Motor neuron (in vitro differentiated cells): ENCODE measurements around the gene ATG4C. TPM values are rescaled to one million over a fixed set of nuclear protein-coding genes. Genes with fewer than 3 reads are reported as not detected.
"Not testable (repeated sequence)": the region's sequence is repeated elsewhere in the genome, so short reads cannot be mapped to it uniquely, and the experiment has no call there.

Source experiments
- ATAC-seq, 8 experiments: fragments of 200-7000 bp; cut with Tn5 transposase; replicated peaks in 6 of 8; 2 replicates each; pipeline ENCODE4 v1.8.0; 2021; ENCODE audit warnings: mild to moderate bottlenecking in 8 of 8, moderate library complexity in 8 of 8
- H3K27ac ChIP-seq, 2 donors: fragments of 250-450 bp; sonication (Bioruptor Pico); 2 replicates each; pipeline ENCODE4 v1.9.0; 2021; ENCODE audit warnings: antibody characterized with exemption in 2 of 2, mild to moderate bottlenecking in 2 of 2, moderate library complexity in 1 of 2
- H3K4me1 ChIP-seq, 2 donors: fragments of 250-450 bp; sonication (Bioruptor Pico); replicated peaks in 1 of 2; 2 replicates each; pipeline ENCODE4 v1.6.1; 2021; ENCODE audit warnings: antibody characterized with exemption in 2 of 2, mild to moderate bottlenecking in 2 of 2, moderate library complexity in 1 of 2
- H3K4me3 ChIP-seq, 5 donors: fragments of 250-450 bp; sonication (Bioruptor Pico); 2 replicates each; pipeline ENCODE4 v1.9.0; 2021; ENCODE audit warnings: antibody characterized with exemption in 5 of 5, mild to moderate bottlenecking in 5 of 5, moderate library complexity in 4 of 5
- WGBS, 10 experiments: fragments of 450-650 bp; shearing (Covaris generic); methylation state at CpG; one replicate each; pipeline ENCODE4 v1.0.0; 2022; 5-methylcytosine and 5-hydroxymethylcytosine counted together
- in situ Hi-C, 9 experiments: fragments of 400-800 bp; cut with MboI; loops; one replicate each; pipeline ENCODE4 v1.15.0; 2021; ENCODE audit warnings: low sequenced_read_pairs in 9 of 9, low pct_unique_long_range_greater_than_20kb in 2 of 9; ENCODE audit not compliant: unreplicated experiment in 9 of 9
- total RNA-seq, 8 experiments: library from RNA; unstranded; fragments of 300-600 nt; gene quantifications; 2 replicates each; pipeline versions ENCODE4 v1.2.3 to v1.2.4, GENCODE V29; 2022

The ATG4C gene
- total RNA-seq, result 10 to 100 TPM in 4 of 8 experiments, 1 to 10 TPM in 4; 6.4 to 13.6 (median 9.6) TPM

- ATAC-seq, result peak; percentile 92 to 97 (median 96)
- Histone ChIP-seq H3K27ac (peak within 1 kb of the TSS; percentile 92 to 94), H3K4me3 (peak within 1 kb of the TSS; percentile 69 to 82 (median 71)), H3K4me1 (peaks cover 0 to 5% of the 10 kb centered on the region in 2 donors)
- 0 to 3% (median 0%) methylated on average over 2 to 33 of the region's 38 CpGs; no CpG with 5 or more reads in 1 of the 10 experiments for WGBS, 10 experiments
- in situ Hi-C loops, result no loop called here
These were observed at the start of gene ATG4C for GRCh38 chr1:62783736-62784508. TSS of gene ATG4C (plus strand) at chr1:62784132. CDS start at chr1:62803787, 19,655 bp downstream.

- Histone ChIP-seq H3K4me3 (no peak overlapping the region), H3K27ac (no peak overlapping the region), H3K4me1 (peaks cover 0 to 5% of the 10 kb centered on the region in 2 donors)
- peak in 2 of 8 experiments; percentile 60 to 70 for ATAC-seq
- WGBS, 10 experiments, result 6 to 100% (median 80%) methylated on average over 1 to 3 of the region's 3 CpGs; no CpG with 5 or more reads in 1 of the 10 experiments
- in situ Hi-C loops, result loop anchor here in 5 of 9 experiments (25.0 kb wide), 3 partner anchors 198 to 573 kb away; no protein-coding TSS in a partner anchor
These were observed 48.3 kb upstream of the ATG4C start for GRCh38 chr1:62735491-62736171.

- H3K27ac ChIP-seq, H3K4me1 ChIP-seq, H3K4me3 ChIP-seq, ATAC-seq: not testable (repeated sequence)
- 86 to 100% (median 97%) methylated on average over 1 to 3 of the region's 3 CpGs for WGBS, 10 experiments
- in situ Hi-C loops, result loop anchor here in 6 of 9 experiments (10.0 to 25.0 kb wide), 4 partner anchors 203 to 578 kb away; no protein-coding TSS in a partner anchor
These were observed 43.2 kb upstream of the ATG4C start for GRCh38 chr1:62740701-62741100.

- in situ Hi-C loops, result loop anchor here in 6 of 9 experiments (10.0 to 25.0 kb wide), 4 partner anchors 208 to 583 kb away; no protein-coding TSS in a partner anchor
These were observed 39.0 kb upstream of the ATG4C start for GRCh38 chr1:62744611-62745577.

GRCh38 chr1:62746086-62746808 is 37.7 kb upstream of the ATG4C start:
- in situ Hi-C loops, result loop anchor here in 6 of 9 experiments (10.0 to 25.0 kb wide), 4 partner anchors 209 to 584 kb away; no protein-coding TSS in a partner anchor
- no peak overlapping the region for H3K4me3 ChIP-seq
- WGBS, 10 experiments, result 12 to 73% (median 54%) methylated on average over 3 to 12 of the region's 12 CpGs
- H3K27ac ChIP-seq, result no peak overlapping the region
- H3K4me1 ChIP-seq, result no peaks in the 10 kb centered on the region
- ATAC-seq, result peak in 4 of 8 experiments; percentile 22 to 71 (median 50)

More at GRCh38 chr1:62744611-62745577, 39.0 kb upstream of the ATG4C start:
- Histone ChIP-seq H3K4me1 (no peaks in the 10 kb centered on the region), H3K27ac (no peak overlapping the region), H3K4me3 (no peak overlapping the region)
- 0 to 100% (median 39%) methylated on average over 1 to 3 of the region's 3 CpGs for WGBS, 10 experiments
- ATAC-seq, result peak in 1 of 8 experiments; percentile 22

GRCh38 chr1:62746809-62747138 is 37.2 kb upstream of the ATG4C start:
- 33 to 70% (median 65%) methylated on average over 2 to 3 of the region's 3 CpGs for WGBS, 10 experiments
- no peak for ATAC-seq
- H3K27ac ChIP-seq, result no peak overlapping the region
- in situ Hi-C loops, result loop anchor here in 6 of 9 experiments (10.0 to 25.0 kb wide), 4 partner anchors 209 to 584 kb away; no protein-coding TSS in a partner anchor
- no peaks in the 10 kb centered on the region for H3K4me1 ChIP-seq
- H3K4me3 ChIP-seq, result no peak overlapping the region

GRCh38 chr1:62753031-62753965 is 30.6 kb upstream of the ATG4C start:
- WGBS, 10 experiments, result 40 to 100% (median 94%) methylated on average over 1 to 8 of the region's 35 CpGs; no CpG with 5 or more reads in 3 of the 10 experiments
- in situ Hi-C loops, result no loop called here
- H3K4me1 ChIP-seq, result no peaks in the 10 kb centered on the region

GRCh38 chr1:62754938-62755337 is 29.0 kb upstream of the ATG4C start:
- H3K4me3 ChIP-seq, in situ Hi-C loops, ATAC-seq, H3K4me1 ChIP-seq, H3K27ac ChIP-seq: not testable (repeated sequence)
- 40 to 85% (median 63%) methylated on average over 1 to 8 of the region's 13 CpGs; no CpG with 5 or more reads in 4 of the 10 experiments for WGBS, 10 experiments

More at GRCh38 chr1:62753031-62753965, 30.6 kb upstream of the ATG4C start:
- Histone ChIP-seq H3K4me3 (no peak overlapping the region), H3K27ac (no peak overlapping the region)
- ATAC-seq, result no peak

GRCh38 chr1:62756255-62756884 is 27.6 kb upstream of the ATG4C start:
- in situ Hi-C loops, H3K27ac ChIP-seq, ATAC-seq, H3K4me1 ChIP-seq, H3K4me3 ChIP-seq: not testable (repeated sequence)
- 16 to 76% (median 50%) methylated on average over 1 to 5 of the region's 5 CpGs; no CpG with 5 or more reads in 3 of the 10 experiments for WGBS, 10 experiments

- H3K4me3 ChIP-seq, ATAC-seq, H3K4me1 ChIP-seq, H3K27ac ChIP-seq, in situ Hi-C loops: not testable (repeated sequence)
- 45 to 100% (median 88%) methylated on average over 1 to 2 of the region's 5 CpGs; no CpG with 5 or more reads in 3 of the 10 experiments for WGBS, 10 experiments
These were observed 24.6 kb upstream of the ATG4C start for GRCh38 chr1:62759232-62759875.
